NCI-H2107 treated with DMSO at 0.1 percent for 48 hours (cell line): ENCODE measurements around the gene VSIG10L2.
A peak's percentile ranks its signal among the peaks of the same experiment; 100 is the strongest.
"Not testable (repeated sequence)": the region's sequence is repeated elsewhere in the genome, so short reads cannot be mapped to it uniquely, and the experiment has no call there.

Source experiments
- DNase-seq: peaks from one replicate; lab custom pipeline; 2025; ENCODE audit not compliant: unreplicated experiment; lab: John Stamatoyannopoulos, UW

Gene VSIG10L2

DNA sequence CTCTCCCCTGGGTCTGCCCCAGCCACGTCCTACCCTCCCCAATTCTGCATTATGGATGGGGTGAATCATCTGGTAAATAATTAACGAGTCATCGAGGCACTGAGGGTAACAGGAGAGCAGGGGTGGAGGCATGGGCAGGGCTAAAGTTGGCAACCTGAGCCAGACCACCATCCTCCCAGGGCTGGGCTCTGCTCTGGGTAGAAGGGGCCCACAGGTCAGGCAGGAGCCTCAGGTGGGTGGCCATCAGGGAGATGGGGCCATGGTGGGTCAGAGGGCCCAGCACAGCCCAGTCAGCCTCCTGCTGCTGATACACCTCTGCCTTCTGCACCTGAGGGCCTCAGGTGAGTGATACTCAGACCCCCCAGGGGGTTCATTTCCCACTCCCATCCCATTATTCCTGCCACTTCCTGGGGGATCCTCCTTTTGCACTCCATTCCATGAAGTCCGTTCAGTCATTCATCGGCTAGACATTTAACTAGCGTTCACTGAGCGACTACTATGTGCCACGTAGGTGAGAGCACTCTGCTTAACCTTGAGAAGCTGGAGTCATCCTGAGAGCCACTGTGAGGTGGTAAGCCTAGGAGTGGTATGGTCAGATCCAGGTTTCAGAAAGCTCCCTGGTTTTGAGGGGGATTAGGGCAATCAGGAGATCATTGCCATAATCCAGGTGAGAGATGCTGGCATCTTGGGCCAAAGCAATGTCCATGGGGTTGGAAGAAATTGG is at the start of gene VSIG10L2:
TSS of gene VSIG10L2 (plus strand) at position 248 of the 724 bp plus-strand sequence. CDS start at position 260, 12 bp downstream.
- no peak for DNase-seq

DNA sequence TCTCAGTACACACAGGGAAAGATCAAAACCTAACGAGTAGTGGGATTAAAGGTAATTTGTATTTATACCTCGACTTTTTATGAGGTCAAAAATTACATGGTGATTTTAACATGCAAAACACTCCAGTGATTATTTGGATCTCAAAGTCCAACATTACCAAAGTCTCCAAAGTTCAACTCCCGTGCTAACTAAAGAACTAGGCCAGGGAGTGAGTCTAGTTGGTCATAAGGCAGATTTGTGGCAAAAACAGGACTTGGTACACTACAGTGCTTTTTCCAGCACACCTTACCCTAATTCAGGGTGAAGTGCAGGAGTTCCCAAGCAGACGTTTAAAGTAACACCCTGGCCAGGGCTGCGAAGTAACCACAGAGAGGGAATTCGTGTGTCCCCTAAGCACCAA is 44.0 kb upstream of the VSIG10L2 start:
- DNase-seq = no peak

DNA sequence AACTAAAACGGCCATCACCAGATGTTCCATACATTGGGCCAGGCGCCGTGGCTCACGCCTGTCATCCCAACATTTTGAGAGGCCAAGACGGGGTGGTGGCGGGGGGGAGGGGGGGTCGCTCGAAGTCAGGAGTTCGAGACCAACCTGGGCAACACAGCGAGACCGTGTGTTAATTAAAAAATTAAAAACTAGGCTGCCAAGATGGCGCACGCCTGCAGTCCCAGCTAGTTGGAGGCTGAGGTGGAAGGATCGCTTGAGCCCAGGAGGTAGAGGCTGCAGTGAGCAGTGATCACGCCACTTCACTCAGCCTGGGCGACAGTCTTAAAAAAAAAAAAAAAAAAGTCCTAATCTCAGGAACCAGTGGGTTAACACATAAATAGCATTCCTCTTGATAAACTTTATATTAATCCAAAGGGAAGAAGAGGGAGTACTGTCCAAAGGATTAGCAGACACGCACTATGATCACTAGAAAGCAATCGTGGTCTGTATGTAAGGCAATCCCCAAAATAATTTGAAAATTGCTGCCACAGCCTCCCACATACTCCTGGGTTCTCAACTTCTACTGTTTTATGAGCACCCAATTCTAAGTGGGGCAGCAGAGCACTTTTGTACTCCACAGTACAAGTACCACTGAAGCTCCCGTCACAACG is 43.4 kb upstream of the VSIG10L2 start:
- no peak for DNase-seq

DNA sequence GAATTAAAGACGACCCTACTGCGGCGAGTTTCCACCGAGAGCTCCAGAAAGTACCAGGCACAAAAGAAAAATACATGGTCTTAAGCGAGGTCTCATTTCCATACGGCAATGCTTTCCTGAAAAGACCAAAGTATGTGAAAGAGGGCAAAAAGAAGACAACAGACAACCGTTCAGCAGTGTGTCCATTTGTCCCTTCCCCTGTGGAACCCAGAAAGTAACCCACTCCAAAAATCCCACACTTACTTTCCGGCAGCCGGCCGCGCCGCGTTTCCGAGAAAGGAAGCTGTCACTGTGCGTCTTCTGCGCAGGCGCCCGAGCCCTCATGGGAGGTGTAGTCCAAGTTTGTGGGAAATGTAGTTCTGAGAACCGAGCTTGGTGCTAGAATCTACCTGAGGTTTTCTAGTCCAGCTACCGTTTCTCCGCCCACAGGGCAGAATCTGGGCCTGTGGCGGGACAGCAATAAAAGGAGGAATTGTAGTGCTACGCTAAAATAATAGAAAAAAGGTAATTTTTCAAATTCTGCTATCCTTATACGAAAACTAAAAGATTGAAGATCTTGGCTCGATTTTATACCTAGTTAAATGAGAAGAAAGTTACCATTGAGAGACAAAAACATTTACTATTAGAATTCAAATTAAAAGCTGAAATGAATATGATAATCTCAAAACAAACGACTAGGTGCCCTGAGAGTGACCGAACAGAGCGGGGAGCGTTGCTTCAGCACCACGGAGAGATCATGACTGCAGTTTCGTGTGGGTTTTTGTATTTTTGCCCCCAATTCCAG is 42.7 kb upstream of the VSIG10L2 start, which contains the start of gene PUS3:
TSS of gene PUS3 (minus strand) at position 280 of the 784 bp plus-strand sequence. CDS start 6,922 bp downstream, outside the sequence.
- DNase-seq = peak; percentile 78

DNA sequence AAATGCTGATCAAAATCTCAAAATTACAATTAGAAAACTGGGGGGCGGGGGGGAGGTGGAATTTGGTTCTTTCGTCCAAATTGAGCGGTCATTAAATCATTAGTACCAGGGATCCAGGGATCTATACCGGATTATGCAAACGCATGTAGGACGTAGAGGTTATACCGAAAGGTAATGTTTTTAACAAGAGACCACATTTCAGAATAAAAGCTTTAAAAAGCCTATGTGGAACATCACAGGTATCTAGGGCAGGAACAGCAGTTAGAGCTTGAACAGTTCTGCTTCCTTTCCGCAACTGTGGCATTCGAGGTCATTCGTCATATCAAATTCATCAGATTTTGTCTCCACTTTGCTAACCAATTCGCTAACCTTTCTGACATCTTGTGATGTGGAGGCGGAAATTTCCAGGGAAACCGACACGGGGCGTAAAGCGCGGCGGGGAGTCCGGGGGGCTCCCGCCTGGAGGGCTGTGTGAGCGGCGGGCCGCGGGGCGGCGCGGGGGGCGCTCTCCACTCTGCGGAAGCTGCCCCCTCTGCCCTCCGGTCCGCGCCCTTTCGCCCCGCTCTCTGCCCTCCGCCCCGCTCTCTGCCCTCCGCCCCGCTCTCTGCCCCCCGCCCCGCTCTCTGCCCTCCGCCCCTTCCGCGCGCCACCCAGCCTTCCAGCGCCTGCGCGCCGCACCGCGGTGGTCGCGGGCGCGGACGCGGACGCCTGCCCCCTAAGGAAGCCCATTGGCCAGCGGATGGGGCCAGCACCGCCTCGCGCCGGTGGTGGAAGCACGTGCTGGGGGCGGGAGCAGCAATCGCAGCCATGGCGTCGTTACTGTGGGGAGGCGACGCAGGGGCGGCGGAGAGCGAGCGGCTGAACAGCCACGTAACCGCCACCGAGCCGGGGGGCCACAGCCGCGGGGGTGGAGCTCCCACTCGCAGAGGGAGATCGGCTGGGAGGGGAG is 41.9 kb upstream of the VSIG10L2 start, which contains the start of gene DDX25:
TSS of gene DDX25 (plus strand) at position 798 of the 949 bp plus-strand sequence. CDS start at position 808, 10 bp downstream.
- no peak for DNase-seq

DNA sequence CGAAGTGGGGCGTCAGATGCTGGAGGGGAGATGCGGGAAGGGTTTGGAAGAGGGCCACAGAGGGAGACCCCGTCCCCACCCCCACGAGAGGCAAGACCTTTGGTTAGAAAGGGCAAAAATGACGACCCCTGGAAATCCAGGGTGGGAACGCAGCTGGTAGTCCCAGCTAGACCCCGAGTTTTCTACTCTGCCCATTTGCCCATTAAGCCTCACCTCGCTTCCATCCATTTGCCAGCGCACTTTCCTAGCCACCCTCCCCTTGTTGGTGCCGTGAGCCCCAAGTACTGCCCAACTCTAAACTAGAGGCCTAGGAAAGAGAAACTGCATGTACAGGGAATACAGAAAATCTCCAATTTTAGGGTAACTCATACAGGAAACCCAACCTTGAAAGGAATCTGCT is 41.2 kb upstream of the VSIG10L2 start:
- no peak for DNase-seq

DNA sequence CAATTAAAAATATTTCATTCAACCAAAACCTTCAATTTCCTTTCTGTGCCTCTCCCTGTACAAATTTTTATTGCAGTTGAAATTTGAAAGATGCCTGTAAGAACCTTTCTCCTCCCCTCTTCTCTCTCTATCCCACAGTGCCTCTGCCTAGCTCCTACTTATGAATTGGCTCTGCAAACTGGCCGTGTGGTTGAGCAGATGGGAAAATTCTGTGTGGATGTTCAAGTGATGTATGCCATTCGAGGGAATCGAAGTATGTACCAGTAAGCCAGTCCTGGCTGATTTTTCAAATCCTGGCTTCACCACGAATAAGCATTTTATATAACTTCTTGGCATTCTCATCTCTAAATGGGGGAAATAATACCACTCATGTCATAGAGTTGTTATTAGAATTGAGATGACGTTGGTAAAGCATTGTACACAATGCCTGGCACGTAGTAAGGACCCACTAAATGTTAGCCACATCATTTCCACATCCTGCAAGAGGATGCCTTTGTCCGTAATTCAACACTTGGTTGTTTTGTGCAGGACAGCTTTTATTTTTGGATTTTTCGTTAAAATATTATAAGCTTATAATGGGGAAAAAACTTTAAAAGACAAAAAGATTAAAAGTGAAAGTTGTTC is 35.5 kb upstream of the VSIG10L2 start:
- no peak for DNase-seq

DNA sequence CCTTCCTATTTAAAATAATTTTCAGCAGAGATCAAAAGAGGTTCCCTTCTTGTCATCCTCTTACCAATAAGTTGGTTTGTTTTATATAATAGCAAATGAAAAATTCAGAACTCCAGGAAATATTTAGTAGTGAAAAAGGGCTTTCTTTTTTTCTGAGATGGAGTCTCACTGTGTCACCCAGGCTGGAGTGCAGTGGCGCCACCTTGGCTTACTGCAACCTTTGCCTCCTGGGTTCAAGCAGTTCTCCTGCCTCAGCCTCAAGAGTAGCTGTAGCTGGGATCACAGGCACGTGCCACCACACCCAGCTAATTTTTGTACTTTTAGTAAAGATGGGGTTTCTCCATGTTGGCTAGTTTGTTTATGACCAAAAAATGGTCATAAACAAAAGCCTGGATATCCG is 31.2 kb upstream of the VSIG10L2 start:
- not testable (repeated sequence) for DNase-seq

DNA sequence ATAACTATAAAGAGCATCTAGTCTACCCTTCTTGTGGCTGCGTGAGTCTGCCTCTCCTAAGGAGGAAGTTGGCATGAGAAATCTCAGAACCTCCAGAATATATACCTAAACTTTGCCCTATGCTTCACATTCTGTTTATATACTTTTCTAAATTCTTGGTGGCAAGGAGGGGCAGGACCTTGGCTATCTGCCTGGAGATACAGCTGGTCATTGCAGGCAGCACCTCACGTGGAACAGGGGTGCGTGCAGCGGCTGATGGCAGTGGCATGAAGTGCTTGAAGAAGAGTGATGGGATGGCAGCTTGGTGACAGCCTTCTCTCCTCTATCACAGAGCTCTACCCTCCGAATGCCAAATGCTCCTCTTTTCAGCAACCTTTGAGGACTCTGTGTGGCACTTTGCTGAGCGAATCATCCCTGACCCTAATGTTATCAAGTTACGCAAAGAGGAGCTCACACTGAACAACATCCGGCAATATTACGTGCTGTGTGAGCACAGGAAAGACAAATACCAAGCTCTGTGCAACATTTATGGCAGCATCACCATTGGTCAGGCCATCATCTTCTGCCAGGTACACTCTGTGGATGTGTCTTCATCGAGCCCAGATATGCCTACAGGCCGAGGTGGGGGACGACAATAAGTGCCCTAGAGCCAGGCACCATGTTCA is 29.0 kb upstream of the VSIG10L2 start:
- no peak for DNase-seq

DNA sequence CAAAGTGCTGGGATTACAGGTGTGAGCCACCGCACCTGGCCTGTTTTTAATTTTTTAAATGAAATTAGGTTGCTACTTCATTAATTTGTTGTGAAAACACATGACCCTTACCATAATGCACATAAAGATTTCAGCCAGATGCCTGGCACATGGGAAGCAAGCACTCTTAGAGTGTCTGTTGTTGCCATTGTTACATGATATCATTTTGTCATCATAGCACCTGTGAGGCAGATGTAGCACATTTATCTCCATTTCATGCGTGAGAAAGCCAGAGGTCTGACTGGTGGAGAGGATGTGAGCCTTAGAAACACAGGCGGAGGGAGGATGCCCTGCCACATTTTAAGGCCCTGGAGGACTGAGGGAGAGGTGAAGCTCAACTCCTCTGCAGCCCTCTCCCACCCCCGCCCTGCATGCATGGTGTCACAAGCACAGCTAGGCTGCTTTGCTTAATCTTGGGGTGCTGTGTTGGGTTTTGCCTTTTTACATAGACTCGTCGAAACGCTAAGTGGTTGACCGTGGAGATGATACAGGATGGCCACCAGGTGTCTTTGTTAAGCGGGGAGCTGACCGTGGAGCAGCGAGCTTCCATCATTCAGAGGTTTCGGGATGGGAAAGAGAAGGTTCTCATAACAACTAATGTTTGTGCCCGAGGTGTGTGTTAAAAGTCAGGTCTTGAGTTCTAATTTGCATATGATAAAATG is 27.6 kb upstream of the VSIG10L2 start:
- no peak for DNase-seq

DNA sequence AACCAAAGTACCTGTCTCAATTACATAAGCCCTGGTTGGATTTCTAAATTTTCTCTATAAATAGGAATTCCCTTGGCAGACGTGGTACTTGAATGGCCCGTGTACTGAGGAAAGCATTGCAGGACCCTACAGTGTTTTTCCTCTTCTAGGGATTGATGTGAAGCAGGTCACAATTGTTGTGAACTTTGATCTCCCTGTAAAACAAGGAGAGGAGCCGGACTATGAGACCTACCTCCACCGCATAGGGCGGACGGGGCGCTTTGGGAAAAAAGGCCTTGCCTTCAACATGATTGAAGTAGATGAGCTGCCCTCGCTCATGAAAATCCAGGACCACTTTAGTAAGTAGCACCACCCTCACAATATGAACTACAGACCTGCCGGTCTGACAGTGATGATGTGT is 24.8 kb upstream of the VSIG10L2 start:
- no peak for DNase-seq

DNA sequence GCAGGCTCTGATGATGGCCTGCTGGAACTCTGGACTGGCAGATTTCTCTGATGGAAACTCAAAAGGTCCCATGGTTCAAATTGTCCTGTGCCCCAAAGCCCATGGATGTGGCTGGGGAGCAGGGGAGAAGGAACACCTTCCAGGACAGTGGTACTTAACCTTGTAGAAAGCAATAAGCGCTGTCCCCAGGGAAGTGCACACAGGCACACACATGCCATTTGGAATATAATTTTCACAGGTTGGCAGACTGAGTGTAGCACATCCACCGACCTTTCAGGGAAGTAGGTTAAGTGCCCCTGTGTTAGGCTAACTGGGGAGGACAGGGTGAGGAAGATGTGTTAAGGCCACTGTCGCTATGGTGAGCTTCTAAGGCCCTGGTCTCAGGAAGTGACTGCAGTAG is 23.7 kb upstream of the VSIG10L2 start:
- no peak for DNase-seq

DNA sequence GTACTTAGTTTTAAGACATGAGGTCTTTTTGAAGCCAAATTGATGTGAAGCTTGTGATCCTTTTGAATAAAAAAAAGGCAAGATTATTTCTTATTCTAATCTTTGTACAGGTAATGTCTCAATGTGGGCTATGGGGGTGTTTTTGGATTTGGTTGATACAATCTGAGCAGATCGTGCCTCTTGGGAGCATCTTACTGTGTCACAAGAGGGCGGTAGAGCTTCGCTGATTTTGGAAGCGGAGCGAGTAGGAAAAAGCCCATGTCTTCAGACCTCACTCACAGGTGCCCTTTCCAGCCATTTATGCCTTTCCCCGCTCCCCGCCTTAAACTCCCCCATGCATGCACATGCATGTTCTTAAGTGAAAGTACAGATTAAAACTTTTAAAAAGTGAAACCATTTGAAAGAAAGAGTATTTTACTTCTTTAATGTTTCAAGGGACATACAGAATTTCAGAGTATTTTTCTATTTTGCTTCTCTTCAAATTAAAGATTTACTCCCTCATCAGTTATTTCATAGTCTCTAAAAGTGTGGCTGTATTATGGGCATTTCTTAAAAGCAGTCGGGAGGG is 22.7 kb upstream of the VSIG10L2 start:
- DNase-seq = peak; percentile 26

DNA sequence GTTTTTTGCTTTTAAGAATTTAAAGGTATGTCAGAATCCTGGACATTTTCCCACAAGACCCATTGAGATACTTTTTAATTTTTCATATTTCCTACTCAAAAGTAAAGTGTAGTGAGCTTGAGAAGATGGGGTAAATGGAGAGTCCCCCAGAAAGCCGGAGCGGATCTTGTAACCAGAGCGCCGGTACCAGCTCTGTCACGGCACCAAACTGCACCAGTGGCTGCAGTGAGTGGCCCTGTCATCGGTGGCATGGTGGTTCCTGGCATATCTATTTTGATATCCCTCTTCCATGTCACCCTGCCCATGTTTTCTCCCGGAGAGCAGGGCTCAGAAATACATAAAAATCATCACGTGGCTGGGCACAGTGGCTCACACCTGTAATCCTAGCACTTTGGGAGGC is 22.2 kb upstream of the VSIG10L2 start:
- DNase-seq = no peak

DNA sequence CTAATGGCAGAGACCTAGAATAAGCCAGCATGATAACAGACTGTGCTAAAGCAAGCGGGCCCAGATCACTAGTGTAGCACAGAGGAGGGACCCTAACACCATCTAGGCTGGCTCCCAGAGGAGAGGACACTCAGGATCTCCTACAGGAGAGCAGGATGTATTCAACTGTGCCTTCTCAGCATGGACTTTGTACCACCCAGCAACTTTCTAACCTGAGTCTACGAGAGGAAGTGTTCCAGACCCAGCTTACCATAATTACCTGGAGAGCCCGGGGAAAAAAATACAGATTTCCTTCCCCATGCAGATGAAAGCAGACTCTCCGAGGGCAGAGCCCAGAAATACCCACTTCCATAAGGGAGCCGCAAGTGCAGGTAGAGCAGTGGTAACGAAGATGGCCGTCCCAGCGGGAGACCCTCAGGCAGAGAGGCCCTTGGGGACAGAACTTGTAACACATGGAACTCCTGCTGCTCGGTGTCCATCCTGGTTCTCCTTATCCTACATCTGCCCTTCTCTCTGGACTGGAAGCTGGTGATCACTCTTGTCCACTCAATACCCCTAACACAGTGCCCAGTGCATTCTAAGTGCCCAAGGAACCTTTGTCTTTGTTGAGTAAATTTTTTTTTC is 21.3 kb upstream of the VSIG10L2 start:
- DNase-seq = no peak

DNA sequence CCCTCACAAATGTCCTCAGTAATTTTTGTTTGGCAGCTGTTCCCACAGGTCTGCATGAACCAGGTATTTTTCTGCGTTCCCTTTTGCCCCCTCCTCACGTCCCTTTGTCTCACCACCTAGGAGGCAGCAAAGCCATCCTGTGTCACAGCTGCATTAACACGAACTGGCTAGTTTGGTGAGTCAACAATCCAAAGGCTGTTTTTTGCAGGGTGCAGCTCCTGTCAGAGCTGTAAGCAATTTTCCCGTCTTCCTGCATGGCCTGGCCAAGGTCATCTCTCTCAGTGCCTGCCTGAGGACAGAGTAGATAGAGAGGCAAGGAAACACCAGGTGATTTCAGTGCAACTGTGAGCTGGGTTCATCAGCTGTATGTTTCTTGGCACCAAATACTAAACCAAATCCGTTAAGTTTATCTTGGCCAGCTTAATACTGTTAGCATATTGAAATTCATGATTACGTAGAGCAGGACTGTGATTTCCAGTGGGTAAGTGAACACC is 20.6 kb upstream of the VSIG10L2 start:
- DNase-seq = no peak

DNA sequence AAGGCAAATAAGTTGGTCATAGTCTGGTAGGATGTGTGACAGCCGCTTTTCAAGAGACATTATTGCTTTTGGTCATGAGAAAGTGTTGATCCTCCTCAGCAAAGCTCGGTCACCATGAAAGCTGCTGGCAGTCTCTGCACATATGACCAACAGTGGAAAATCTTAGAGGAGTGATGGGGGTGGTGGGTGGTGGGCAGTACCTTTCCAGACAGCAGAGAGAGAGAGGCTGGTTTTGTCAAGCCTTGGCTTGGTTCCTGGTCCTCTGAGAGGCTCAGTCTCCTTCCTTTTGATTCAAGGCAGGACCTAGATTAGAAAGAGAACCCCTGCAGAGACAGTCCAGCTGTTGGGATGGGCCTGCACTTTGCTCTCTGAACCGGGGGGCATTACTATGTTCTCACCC is 20.0 kb upstream of the VSIG10L2 start:
- DNase-seq = no peak

DNA sequence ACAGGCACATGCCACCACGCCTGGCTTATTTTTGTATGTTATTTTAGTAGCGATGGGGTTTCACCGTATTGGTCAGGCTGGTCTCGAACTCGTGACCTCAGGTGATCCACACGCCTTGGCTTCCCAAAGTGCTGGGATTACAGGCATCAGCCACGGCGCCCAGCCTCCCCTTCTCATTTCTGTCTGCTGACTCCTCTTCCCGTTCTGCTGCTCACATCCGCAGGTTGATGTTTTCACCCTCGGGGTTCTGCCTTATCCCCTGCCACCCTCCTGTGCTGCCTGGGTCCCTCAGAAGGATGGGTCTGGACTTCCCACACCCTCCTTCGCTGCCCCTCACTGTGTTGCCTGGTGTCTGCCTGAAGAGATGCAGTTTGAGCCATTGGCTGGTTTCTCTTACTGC is 19.2 kb upstream of the VSIG10L2 start:
- no peak for DNase-seq
